GM19324 (cell line): ENCODE measurements around the gene NPIPB13.
"Not testable (repeated sequence)": the region's sequence is repeated elsewhere in the genome, so short reads cannot be mapped to it uniquely, and the experiment has no call there.

ENCODE experiments used
- ATAC-seq: cut with Tn5 transposase; IDR thresholded peaks from one replicate; pipeline ENCODE4 v1.9.1; 2021; ENCODE audit warnings: mild to moderate bottlenecking, moderate library complexity; ENCODE audit not compliant: unreplicated experiment, low FRiP score

The NPIPB13 gene

DNA sequence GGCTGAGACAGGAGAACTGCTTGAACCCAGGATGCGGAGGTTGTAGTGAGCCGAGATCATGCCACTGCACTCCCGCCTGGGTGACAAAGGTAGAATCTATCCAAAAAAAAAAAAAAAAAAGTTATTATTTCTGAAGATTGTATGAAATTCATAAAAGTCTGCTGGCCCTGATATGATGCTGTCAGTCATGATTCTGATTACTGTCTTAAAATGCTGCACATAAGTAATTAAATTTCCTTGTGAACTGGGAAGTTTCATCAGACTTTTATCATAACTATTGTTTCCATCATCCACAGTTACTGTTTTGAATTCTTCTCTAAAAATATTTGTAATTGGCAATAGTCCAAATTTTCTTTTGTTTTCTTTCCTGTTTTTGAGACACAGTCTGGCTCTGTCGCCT, at the start of gene NPIPB13:
Gene NPIPB13 (minus strand): TSS at position 101 of the 400 bp plus-strand sequence. CDS start 2,906 bp downstream, outside the sequence.
- not testable (repeated sequence) for ATAC-seq

DNA sequence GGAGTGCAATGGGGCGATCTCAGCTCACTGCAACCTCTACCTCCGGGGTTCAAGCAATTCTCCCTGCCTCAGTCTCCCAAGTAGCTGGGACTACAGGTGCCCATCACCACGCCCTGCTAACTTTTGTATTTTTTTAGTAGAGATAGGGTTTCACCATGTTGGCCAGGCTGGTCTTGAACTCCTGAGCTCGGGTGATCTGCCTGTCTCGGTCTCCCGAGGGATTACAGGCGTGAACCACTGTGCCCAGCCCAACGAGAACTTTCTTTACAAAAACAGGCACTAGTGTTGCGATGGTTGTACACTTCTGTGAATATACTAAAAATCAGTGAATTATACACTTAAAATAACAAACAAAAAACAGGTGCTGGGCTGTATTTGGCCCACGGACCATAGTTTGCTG, 34.1 kb upstream of the NPIPB13 start:
- not testable (repeated sequence) for ATAC-seq

DNA sequence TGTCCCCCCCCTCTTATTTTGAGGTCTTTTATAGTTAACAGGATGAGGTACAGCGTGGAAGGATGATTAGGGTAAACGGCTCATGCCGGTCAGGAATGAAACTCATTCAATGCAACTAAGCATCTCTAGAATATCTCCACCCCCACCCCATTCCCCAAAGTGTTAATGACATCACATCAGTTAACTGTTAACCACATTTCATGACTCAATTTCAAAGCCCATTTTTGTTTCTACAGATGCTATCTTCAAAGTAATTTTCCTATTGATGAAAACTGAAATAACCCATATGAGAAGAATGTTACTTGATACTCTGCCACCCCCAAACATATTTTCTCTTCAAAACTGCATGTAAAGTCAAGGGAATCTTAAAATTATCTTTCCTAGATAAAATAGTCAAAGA, 30.2 kb upstream of the NPIPB13 start:
- not testable (repeated sequence) for ATAC-seq

DNA sequence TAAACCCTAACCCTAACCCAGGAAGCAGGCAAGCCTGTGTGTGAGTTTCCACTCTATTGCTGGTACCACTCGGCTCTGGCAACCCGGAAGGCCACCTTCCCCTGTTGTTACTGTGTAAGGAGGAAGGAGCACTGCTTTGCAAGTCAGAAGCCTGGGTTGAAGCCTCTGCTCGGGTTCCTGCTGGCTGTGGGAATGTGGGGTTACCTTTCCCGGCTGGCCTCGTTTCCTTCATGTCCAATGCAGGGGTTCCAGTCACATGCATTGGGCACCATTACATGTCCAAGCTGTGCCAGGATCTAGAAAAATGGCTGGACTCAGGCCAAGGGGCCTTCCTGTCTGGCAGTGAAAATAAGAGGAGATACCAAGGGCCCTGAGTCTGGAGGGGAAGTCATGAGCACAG, 31.2 kb downstream of the NPIPB13 start:
- not testable (repeated sequence) for ATAC-seq

- ATAC-seq: not testable (repeated sequence)
These were observed 36.9 kb downstream of the NPIPB13 start for GRCh38 chr16:30211414-30211813.

GRCh38 chr16:30209032-30209431, 39.2 kb downstream of the NPIPB13 start:
- not testable (repeated sequence) for ATAC-seq

GRCh38 chr16:30207063-30207704, 41.1 kb downstream of the NPIPB13 start:
- ATAC-seq: not testable (repeated sequence)

- not testable (repeated sequence) for ATAC-seq
These were observed 42.0 kb downstream of the NPIPB13 start for GRCh38 chr16:30206252-30206651.

- not testable (repeated sequence) for ATAC-seq
These were observed 42.6 kb downstream of the NPIPB13 start for GRCh38 chr16:30205541-30206236.

DNA sequence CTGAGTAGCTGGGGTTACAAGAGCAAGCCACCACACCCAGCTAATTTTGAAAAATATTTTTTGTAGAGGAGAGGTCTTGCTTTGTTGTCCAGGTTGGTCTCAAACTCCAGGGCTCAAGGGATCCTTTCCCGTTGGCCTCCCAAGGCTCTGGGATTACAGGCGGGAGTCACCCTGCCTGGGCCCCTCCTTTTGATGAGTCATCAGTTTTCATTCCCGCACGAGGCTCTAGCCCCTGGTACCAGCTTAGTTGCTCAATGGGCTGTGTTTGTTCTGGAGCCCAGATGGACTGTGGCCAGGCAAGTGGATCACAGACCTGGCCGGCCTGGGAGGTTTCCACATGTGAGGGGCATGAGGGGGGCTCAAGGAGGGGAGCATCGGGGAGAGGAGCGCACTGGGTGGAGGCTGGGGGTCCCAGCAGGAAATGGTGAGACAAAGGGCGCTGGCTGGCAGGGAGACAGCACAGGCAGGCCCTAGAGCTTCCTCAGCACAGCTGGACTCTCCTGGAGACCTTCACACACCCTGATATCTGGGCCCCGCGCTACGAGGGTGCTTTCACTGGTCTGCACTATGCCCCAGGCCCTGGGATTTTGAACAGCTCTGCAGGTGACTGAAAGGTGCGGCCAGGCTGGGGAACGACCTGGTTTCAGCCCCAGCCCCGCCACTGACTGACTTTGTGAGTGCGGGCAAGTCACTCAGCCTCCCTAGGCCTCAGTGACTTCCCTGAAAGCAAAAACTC, 48.5 kb downstream of the NPIPB13 start:
- not testable (repeated sequence) for ATAC-seq

DNA sequence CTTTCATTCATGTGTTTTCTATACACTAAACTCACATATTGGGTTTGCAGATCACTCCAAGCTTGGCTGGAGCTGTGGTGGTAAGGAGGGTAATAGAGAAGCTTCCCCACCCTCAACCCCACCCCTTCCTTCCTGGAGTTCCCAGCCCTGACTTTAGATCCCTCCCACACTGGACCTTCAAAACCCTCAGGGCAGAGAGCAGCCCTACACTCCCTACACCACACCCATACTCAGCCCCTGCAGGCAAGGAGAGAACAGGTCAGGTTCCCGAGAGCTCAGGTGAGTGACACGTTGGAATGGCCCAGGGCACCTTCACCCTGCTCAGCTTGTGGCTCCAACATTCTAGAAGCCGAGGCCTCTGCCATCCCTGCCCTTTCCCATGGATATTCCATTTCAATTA, 49.2 kb downstream of the NPIPB13 start, which contains the start of gene SULT1A3:
Gene SULT1A3 (plus strand): TSS at position 207 of the 400 bp plus-strand sequence. CDS start 1,474 bp downstream, outside the sequence.
- ATAC-seq: not testable (repeated sequence)
